ENCODE results near the gene NUS1.

- TF ChIP-seq POLR2A (IDR thresholded peaks at IDR 0.05; ENCODE audit: low read depth, low read length) (no peak), PAX5 (IDR thresholded peaks at IDR 0.05; ENCODE audit: insufficient read depth, low read length, severe bottlenecking) (no peak), SPI1 (IDR thresholded peaks at IDR 0.05; ENCODE audit: low read depth, low read length) (no peak), POLR2AphosphoS5 (IDR thresholded peaks at IDR 0.05; ENCODE audit: low read depth, low read length) (no peak), TAF1 (IDR thresholded peaks at IDR 0.05; ENCODE audit: low read depth, low read length) (no peak), POU2F2 (IDR thresholded peaks at IDR 0.05; ENCODE audit: low read depth, low read length) (no peak)
Measured at GRCh38 chr6:117706504-117706903, 31.2 kb downstream of the NUS1 start.
